GM12892 (cell line): ENCODE results near the gene NPBWR2.
"Not testable (repeated sequence)": the region's sequence is repeated elsewhere in the genome, so short reads cannot be mapped to it uniquely, and the experiment has no call there.

Experiments used
- DNase-seq: peaks from one replicate; pipeline ENCODE4 v3.0.0; 2011; ENCODE audit not compliant: insufficient read length
- FAIRE-seq: peaks from 2 replicates; lab custom pipeline; 2011; peaks lifted over from hg19 to GRCh38; lab: Jason Lieb, UNC
- POLR2A ChIP-seq: IDR thresholded peaks from 2 replicates; pipeline ENCODE4 v1.6.1; 2011; ENCODE audit warnings: low read depth, low read length, control low read depth
- POLR2AphosphoS5 ChIP-seq: IDR thresholded peaks from 2 replicates; pipeline ENCODE4 v1.6.1; 2011; ENCODE audit warnings: low read depth, low read length, control low read depth
- TAF1 ChIP-seq: IDR thresholded peaks from 2 replicates; pipeline ENCODE4 v1.6.1; 2011; ENCODE audit warnings: low read depth, mild to moderate bottlenecking, control low read depth, low read length, borderline replicate concordance

Gene NPBWR2

DNA sequence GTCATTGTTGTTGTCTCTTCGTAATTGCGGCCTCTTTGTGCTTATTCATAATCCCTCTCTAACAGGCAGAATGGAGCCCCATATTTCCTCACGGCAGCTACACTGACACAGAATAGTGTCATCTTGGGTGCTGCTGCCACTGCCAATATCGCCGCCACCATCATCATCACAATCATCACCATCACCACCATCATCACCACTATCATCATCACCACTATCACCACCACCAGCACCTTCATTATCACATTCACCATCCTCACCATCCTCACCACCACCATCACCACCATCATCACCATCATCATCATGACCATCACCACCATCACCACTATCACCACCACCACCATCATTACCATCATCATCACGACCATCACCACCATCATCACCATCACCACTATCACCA, 10.8 kb downstream of the NPBWR2 start:
- FAIRE-seq (peak; percentile 44), DNase-seq (no peak)
- no peak for TF ChIP-seq POLR2AphosphoS5

- no peak for FAIRE-seq
- TF ChIP-seq TAF1 (no peak), POLR2AphosphoS5 (no peak), POLR2A (no peak)
- no peak for DNase-seq
These were observed 11.4 kb downstream of the NPBWR2 start for GRCh38 chr20:64095927-64096326.

DNA sequence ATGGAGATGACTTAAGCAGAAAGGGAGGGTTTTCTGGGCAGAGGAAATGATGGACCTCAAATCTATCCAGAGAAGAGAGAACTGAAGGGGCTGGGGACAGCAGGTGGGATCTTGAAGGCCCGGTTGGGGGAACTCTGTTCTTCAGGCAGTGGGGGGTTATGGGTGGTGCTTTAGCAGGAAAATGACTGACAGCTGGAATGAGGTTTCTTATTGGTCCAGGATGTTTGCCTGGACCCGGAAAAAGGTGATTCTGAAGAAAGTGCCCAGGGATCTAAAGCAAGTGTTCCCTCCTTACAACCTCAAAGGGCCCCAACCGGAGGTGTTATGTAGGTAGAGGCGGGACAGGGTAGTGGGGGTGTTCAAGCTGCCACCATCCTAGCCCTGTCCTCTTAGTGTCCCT, 11.9 kb downstream of the NPBWR2 start:
- DNase-seq (no peak), FAIRE-seq (no peak)
- TF ChIP-seq TAF1 (no peak), POLR2A (no peak), POLR2AphosphoS5 (no peak)

DNA sequence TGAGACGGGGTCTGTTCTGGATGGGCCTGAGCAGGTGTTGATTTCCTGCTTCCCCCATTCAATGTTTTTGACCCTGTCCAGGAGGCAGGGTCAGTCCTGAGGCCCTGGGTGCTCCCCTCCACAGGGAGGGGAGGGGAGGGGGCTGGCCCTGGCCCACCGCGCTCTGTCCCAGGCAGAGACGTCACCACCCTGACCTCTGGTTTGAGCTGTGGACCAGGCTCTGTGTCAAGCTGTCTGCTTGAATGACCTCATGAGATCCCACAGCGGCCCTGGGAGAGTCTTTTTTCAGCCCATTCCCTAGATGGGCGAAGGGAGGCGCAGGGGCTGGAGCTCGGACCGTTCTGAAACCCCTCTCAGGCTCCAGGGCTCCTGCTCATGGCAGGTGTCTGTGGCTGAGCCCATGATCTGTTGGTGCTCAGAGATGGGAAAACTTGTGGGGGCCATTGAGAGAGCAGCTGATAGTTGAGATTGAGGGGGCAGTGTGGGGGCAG, 14.3 kb downstream of the NPBWR2 start:
- FAIRE-seq (no peak), DNase-seq (no peak)
- TF ChIP-seq POLR2AphosphoS5 (no peak), POLR2A (no peak), TAF1 (no peak)

DNA sequence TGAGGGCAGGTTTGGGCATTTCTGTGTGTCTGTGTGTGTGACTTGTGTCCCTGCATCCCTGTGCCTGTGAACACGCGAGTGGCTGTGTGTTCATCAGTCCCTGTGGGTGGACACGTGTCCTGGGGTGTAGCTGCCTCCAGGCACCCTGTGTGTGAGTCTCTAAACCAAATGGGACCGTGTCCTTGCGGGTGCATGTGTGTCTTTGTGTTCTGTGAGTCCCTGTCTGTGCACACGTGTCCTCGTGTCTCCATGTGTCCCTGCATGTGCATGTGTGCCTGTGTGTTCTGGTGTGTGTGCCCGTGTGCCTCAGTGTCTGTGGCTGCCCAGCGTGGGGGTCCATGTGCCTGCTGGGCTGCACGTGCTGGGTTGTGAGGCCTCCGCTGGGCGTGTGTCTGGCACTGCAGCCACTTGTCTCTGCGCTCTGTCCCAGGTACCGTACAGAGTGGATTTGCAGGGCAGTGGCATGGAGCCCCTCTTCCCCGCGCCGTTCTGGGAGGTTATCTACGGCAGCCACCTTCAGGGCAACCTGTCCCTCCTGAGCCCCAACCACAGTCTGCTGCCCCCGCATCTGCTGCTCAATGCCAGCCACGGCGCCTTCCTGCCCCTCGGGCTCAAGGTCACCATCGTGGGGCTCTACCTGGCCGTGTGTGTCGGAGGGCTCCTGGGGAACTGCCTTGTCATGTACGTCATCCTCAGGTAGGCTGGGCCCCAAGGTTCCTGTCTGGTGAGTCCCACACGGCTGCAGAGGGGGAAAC, 14.9 kb downstream of the NPBWR2 start:
- DNase-seq (no peak), FAIRE-seq (no peak)
- no peak for TF ChIP-seq TAF1
- TF ChIP-seq POLR2AphosphoS5, result no peak

DNA sequence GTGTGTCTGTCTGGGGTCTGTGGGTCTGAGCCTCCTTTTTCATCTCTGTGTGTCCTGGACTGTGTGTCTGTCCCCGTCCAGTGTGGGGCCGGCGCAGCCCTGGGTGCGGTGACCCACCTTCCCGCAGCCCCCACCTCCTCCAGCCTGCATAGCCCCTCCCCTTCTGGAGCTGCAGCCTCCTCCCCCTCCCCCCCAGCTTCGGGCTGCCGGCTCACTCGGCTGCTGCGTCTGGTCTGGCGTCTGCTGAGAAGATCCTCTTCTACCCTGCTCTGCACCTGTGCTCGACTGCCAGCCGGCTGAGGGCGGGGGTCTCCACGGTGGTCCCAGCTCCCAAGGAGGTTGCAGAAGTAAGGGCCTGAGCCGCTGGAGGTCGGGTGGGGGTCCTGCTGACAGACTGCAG, 15.6 kb downstream of the NPBWR2 start:
- TF ChIP-seq POLR2AphosphoS5, result no peak
- no peak for TF ChIP-seq TAF1
- no peak for TF ChIP-seq POLR2A
- no peak for DNase-seq
- FAIRE-seq, result no peak

- no peak for FAIRE-seq
- TF ChIP-seq POLR2A, result no peak
- no peak for TF ChIP-seq TAF1
- TF ChIP-seq POLR2AphosphoS5, result no peak
- DNase-seq, result no peak
These were observed 16.0 kb downstream of the NPBWR2 start for GRCh38 chr20:64091340-64091739.

DNA sequence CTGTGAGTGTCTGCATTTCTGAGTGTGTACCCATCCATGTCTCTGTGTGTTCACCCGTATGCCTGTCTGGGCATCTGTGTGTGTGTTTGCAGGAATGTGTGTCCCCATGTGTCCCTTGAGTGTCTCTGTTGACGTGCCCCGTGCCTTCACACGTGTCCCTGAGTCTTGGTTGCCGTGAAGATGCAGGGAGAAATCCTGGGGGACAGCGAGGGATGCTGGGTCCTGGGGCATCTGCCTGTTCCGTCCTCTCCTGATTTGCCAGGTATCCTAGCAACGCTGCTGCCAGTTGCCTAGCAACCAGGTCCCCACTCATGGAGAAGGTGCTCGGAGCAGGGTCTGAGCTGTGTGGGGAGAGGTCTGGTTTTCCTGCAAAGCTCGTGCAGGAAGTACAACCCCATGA, 17.2 kb downstream of the NPBWR2 start:
- DNase-seq, result no peak

GRCh38 chr20:64088586-64088985, 18.8 kb downstream of the NPBWR2 start:
- DNase-seq, result not testable (repeated sequence)
- peak; percentile 83 for FAIRE-seq

More for the DNA sequence above, 17.2 kb downstream of the NPBWR2 start:
- FAIRE-seq, result no peak
- no peak for TF ChIP-seq POLR2AphosphoS5
- no peak for TF ChIP-seq TAF1
- no peak for TF ChIP-seq POLR2A

DNA sequence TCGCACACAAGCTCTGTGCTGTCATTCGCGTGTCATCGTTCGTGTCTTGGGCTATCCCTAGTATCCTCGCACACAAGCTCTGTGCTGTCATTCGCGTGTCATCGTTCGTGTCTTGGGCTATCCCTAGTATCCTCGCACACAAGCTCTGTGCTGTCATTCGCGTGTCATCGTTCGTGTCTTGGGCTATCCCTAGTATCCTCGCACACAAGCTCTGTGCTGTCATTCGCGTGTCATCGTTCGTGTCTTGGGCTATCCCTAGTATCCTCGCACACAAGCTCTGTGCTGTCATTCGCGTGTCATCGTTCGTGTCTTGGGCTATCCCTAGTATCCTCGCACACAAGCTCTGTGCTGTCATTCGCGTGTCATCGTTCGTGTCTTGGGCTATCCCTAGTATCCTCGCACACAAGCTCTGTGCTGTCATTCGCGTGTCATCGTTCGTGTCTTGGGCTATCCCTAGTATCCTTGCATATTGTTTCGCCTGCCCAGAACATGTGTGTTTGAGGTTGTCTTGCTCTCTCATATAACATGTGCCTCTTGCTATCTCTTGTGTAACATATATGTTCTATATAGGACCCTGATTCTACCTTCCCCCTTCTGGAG, 20.0 kb downstream of the NPBWR2 start:
- not testable (repeated sequence) for FAIRE-seq, DNase-seq

DNA sequence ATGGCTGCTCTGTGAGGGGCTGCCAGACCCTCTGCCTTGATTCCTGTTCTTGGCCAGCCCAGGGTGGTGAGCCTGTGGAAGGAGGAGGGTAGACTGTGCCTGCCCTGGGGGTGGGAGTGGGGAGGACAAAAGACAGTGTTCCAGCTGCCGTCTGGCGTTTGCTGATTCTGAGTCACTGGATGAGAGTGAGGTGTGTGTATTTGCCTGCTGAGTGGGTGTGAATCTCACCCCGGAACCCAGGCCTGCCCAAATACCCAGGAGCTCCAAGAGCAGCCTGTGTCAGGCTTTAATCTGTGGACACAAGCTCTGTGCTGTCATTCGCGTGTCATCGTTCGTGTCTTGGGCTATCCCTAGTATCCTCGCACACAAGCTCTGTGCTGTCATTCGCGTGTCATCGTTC, 20.6 kb downstream of the NPBWR2 start:
- DNase-seq (no peak), FAIRE-seq (no peak)
- TF ChIP-seq POLR2A, result no peak
- TF ChIP-seq POLR2AphosphoS5, result no peak
- TF ChIP-seq TAF1, result no peak

DNA sequence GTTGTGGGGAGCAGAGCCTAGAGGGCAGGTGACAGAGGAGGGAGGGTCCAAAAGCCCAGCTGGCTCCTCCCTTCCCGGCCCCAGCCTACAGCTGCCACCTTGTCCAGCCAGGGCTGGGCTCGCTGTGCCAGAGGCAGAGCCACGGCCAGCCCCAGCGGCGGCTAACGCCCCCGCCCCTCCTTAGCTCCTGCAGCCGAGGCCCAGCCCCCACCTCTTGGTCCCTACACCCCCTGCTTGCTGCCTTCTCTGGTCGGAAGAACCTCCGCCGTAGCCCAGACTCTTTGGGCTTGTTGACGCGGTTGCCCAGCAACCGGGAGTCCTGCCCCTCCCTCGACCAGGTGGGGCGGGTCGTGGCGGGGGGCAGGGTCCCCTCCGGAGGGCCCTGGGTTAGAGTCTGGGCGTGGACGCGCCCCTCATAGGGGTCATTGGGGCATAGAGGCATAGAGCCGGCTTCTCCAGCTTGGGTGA, 22.6 kb downstream of the NPBWR2 start:
- no peak for DNase-seq
- no peak for FAIRE-seq
- no peak for TF ChIP-seq TAF1
- no peak for TF ChIP-seq POLR2AphosphoS5
- no peak for TF ChIP-seq POLR2A
